MM.1S (cell line): ENCODE results near the gene PAFAH1B1.

Source experiments
- EZH2 ChIP-seq: fragments of 300-600 bp; sonication (generic); optimal IDR thresholded peaks from 2 replicates; pipeline ENCODE3; 2017; ENCODE audit warnings: low read depth, mild to moderate bottlenecking, antibody characterized with exemption, low read length, mixed read lengths
- EZH2phosphoT487 ChIP-seq: fragments of 300-600 bp; sonication (generic); IDR thresholded peaks from 2 replicates; pipeline ENCODE4 v1.6.1; 2018; ENCODE audit warnings: antibody characterized with exemption, low read length
- TF ChIP-seq, protein P1 (sequence below): fragments of 300-600 bp; sonication (generic); IDR thresholded peaks from 2 replicates; pipeline ENCODE4 v1.5.1; 2016; ENCODE audit warnings: antibody characterized with exemption, low read length, mixed read lengths

DNA sequence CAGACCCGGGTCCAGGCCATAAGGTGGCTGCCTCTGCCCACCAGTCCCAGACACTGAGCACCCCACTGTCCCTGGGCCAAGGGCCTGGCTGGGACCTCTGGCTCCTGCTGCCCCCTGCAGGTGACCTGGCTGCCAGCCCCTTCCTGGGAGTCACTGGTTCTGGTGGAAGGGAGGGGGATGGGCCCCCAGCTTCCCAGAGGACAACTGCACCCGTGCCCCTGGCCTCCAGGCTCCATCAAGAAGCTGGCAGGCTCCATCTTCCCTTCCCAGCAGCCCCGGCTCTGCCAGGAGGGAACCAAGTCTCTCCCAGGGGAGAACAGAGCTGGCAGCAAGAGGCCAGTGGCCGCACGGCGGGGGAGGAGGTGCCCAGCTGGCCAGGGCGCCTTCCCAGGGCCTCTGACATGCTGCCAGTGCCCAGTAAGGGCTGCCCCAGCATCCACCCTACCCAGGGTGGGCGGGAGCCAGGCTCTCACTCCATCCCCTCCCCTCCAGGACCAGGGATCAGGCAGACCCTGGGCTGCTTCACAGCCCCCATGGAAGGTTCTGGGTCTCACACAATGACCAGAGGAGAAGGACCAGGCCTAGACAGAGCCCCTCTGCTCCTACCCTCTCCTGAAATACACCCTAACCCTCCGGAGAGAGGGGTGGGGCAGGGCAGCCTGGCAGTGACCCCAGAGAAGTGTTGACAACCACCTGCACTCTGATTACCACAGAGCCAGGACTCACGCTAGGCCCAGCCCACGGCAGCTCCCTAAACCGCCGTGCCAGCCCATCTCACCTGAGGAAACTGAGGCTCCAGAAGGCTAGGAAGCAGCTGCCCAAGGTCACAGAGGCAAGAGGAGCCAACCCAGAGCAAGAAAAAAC is 114.5 kb downstream of the PAFAH1B1 start:
- TF ChIP-seq, protein P1, sequence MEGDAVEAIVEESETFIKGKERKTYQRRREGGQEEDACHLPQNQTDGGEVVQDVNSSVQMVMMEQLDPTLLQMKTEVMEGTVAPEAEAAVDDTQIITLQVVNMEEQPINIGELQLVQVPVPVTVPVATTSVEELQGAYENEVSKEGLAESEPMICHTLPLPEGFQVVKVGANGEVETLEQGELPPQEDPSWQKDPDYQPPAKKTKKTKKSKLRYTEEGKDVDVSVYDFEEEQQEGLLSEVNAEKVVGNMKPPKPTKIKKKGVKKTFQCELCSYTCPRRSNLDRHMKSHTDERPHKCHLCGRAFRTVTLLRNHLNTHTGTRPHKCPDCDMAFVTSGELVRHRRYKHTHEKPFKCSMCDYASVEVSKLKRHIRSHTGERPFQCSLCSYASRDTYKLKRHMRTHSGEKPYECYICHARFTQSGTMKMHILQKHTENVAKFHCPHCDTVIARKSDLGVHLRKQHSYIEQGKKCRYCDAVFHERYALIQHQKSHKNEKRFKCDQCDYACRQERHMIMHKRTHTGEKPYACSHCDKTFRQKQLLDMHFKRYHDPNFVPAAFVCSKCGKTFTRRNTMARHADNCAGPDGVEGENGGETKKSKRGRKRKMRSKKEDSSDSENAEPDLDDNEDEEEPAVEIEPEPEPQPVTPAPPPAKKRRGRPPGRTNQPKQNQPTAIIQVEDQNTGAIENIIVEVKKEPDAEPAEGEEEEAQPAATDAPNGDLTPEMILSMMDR: peak; percentile 22
- TF ChIP-seq EZH2 (no peak), EZH2phosphoT487 (no peak)
